ENCODE measurements around the gene MTNR1B.

The MTNR1B gene

GRCh38 chr11:93028960-93029522 lies 59.6 kb downstream of the MTNR1B start:
- Histone ChIP-seq H3K4me3 (no peak overlapping the region), H3K27ac (no peak overlapping the region)

DNA sequence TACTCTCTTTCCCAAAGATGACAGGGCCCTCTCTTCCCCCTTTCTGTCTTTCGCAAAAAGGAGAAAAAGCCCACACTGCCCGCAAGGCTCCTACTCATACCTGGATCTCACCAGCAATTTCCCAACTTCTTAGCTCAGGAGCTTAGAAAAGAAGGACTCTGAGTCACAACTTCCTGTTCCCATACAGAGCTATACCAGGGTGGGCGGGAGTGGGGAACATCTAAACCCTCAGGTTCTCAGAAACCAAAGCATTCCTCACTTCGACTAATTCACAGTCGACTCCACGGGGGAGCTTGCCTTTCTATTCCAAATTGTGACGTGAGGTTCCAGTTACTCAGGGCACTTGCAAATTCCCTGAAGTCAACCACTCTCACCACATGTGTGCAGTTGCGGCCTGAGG lies 61.9 kb downstream of the MTNR1B start:
- Histone ChIP-seq H3K27ac (peak overlapping the region in 1 of 21 experiments; percentile 43), H3K4me3 (no peak overlapping the region)
